ENCODE data around the gene GYPE.
"Not testable (repeated sequence)": the region's sequence is repeated elsewhere in the genome, so short reads cannot be mapped to it uniquely, and the experiment has no call there.

GYPE gene

GRCh38 chr4:143862716-143863115 is 42.6 kb downstream of the GYPE start:
- not testable (repeated sequence) for DNase-seq

GRCh38 chr4:143858456-143858855 is 46.9 kb downstream of the GYPE start:
- DNase-seq = no peak

- not testable (repeated sequence) for DNase-seq
Observed at GRCh38 chr4:143857391-143858336, 47.7 kb downstream of the GYPE start.

DNA sequence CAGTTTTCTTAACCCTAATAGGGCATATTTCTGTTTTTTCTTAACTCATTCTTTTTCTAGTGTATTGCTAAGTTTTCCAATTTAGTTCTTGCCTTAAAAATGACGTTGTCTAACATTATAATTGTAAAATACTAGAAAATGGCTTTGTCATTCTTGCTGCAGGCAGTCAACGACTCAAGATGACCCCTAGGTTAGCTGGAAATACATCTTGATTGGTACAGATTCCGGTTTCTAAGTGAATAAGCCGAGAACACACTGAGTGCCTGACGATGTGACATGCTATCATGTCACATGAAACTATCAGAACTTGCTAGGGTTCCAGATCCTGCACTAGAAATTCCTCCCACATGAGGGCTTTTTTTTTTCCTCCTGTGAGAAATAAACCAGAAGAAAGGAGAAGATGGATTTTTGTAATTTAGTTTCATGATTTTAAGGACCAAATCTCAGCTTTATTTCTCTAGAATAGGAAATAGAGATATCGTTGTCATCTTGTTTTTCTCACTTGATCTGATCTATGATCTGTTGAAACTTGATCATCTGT is 49.3 kb downstream of the GYPE start:
- not testable (repeated sequence) for DNase-seq

- DNase-seq = not testable (repeated sequence)
Observed at GRCh38 chr4:143854645-143855044, 50.7 kb downstream of the GYPE start.

DNA sequence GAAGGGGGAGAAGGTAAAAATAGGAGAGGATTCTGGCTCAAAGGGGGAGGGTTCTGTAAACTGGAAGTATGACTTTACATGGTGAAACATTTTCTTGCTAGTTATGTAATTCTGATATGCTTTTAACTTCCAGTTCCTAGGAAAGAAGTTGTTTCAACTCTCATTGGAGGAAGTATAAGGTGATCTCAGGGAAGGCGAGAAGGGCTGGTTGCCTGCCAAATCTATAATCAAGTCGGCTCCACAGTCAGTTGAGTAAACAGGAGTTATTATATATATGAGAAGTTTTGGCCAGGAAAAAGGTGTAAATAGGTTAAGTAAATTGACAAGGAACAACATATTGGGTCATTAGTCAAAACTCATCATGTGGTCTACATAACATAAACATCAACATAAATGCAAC is 56.1 kb downstream of the GYPE start:
- DNase-seq = not testable (repeated sequence)

GRCh38 chr4:143843506-143843832 is 61.9 kb downstream of the GYPE start:
- not testable (repeated sequence) for DNase-seq

DNA sequence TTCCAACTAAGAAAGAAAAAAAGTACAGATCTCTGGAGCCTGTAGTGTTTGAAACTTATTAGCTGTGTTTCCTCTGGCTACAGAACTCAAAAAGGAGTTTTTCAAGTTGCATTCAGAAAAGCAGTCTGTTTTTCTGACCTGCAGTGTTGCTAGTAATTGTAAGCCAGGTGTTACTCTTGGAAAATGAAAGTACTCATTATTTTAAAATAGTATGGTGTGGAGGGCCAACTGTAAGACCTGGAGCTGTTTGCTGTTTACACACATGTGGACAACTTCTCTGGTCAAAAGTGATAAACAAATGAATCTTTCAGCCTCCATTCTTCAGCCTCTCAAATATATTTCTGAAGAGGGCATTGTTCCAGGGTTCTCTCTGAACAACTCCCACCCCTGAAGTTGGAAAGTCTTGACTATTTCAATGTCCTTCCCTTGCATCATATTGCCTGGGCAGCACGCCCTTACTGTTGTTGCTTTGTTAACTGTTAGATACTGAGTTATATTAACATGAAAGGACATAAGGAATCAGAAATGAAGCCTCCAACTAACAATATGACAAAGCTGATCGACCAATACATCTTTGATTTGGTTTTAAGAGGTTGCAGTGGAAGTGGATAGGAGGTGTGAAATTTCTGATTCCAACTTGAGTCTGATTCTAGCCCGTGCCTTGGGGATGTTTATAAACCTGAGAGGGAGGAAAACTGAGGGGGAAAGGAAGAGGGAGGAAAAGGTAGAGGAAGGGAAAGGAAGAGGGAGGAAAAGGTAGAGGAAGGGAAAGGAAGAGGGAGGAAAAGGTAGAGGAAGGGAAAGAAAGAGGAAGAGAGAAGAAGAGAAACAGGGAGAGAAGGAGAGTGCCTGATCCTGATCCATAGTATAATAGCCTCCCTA is 62.5 kb downstream of the GYPE start:
- DNase-seq = not testable (repeated sequence)

GRCh38 chr4:143839413-143839812 is 65.9 kb downstream of the GYPE start:
- not testable (repeated sequence) for DNase-seq

DNA sequence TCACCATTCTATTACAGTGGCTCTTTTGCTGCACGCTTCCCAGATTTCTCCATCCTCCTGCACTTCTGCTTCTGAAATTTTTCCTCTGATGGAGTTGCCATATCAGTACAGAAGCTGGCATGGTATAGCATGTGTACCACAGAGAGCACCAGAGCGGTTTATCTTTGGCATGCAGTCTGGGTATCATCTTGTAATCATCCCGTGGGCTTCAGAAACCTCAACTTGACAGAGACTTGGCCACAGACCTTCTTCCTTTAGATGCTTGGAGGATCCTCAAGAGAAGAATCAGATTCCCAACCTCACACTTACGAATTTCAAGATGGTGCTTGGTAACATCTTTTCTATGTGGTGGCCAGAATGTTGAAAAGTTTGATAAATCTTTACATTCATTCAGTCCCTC is 71.2 kb downstream of the GYPE start:
- DNase-seq = not testable (repeated sequence)

DNA sequence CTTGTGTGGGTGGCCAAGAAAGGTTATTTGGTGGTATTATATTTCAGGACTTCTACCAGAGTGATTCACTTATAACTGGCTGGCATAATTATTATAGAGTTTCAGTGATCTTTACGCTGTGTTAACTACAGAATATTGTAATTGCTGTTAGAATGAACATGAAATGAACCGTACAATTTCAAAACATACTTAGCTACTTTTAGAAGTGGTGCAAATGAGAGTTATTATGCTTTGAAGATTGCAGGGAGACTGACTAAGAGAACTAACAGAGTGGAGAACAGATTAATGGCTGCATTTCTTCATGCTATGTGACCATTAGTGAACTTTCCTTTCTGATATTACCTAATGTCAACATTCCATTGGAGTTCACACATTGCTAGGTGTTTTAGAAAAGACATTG is 71.7 kb downstream of the GYPE start:
- not testable (repeated sequence) for DNase-seq

- not testable (repeated sequence) for DNase-seq
Observed at GRCh38 chr4:143830576-143830975, 74.8 kb downstream of the GYPE start.

- DNase-seq = not testable (repeated sequence)
Observed at GRCh38 chr4:143829239-143829620, 76.1 kb downstream of the GYPE start.
